HG03039 (cell line): Measurements from ENCODE around the gene TMTC2.

Experiments
- ATAC-seq: cut with Tn5 transposase; IDR thresholded peaks from one replicate; pipeline ENCODE4 v1.9.1; 2021; ENCODE audit warnings: mild to moderate bottlenecking, moderate library complexity; ENCODE audit not compliant: unreplicated experiment

Gene TMTC2

DNA sequence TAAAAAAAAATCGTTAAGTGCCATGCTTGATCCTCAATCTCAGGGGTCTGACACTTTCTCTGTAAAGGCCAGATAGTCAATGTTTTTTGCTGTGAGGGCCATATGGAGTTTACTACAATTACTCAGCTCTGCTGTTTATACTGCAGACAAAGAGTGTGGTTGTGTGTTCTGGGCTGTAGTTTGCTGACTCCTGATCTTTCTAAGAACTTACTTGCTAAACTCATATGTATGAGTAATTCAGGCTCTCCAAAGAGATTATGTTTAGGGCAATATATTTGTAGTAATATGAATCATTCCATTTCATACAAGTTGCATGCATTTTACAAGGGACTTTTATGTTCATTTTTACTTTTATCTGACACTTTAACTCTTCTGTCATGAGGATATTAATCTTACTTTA is 188.2 kb downstream of the TMTC2 start:
- ATAC-seq = no peak

GRCh38 chr12:82876075-82876474 is 189.4 kb downstream of the TMTC2 start:
- no peak for ATAC-seq

- ATAC-seq = no peak
Measured at GRCh38 chr12:82877963-82878362, 191.3 kb downstream of the TMTC2 start.

- no peak for ATAC-seq
Measured at GRCh38 chr12:82880442-82880901, 193.8 kb downstream of the TMTC2 start.

DNA sequence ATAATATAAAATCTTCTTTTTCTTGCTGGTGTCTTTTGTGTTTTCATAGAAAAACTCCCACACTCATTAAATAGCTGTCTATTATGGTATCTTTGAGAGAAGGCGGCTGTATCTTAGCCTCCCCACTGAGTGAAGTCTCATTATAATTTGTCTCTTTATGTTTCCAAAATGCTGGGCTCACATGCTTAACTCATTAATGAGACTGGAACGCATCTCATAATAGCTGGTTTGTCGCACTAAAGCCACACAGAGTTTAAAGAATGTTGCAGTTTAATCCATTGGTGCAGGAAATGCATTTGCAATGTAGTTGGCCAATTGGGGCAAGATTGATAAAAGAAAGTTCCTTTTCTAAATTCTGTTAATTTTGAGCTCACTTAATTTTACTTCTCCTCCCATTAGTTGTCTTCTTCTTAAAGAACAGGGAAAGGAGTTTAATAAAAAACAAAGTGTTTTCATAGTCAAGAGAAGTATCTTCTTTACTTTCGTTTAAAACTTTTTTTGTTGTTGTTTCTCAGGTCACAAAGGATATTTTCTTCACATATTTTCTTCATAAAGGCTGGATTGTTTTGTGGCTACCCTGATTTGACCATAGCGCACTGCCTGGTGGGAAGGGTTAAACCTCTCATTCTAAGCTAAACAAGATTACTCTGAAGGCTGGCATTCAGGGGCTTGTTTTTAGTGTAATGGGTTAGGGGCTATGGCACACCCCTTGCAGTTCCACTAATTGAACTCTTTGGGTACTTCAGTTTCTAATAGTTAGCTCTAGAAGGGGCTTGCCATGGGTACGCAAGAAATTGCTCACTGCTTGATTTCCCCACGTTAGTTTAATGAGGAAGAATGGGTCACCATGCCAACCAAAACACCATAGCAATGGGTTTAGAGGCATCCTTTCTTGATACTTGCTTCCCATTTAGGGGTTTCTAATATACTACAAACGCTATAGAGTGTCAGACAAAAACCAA is 197.0 kb downstream of the TMTC2 start:
- ATAC-seq = no peak

DNA sequence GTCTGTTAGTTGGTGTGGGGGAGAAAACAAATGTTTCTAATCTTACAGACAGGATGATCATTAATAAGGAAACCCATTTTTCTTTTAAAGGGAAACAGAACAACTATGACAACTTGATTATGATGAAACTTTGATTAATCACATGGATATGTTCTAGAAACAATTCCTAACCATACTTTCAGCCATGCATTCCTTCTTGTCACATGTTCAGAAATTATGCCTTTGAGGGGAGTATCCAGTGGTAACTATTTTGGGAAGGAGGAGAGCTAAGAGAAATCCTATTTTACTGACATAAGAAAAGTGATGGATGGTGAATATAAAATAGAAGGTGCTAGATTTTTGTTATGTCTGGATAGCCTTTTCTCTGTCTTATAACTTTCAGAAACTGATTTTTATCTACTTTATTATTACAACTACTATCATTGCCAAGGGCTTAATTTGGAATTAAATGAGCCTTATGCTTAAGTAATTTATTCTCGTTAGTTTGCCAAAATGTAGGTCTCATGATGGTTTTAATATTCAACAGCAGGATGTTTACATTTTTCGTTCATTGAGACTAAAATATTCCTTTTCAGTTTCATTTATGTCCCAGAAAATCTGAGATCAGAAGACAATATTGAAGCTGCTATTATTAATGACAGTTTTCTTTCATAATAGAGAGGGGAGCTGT is 200.1 kb downstream of the TMTC2 start:
- no peak for ATAC-seq

GRCh38 chr12:82893896-82894295 is 207.2 kb downstream of the TMTC2 start:
- no peak for ATAC-seq

DNA sequence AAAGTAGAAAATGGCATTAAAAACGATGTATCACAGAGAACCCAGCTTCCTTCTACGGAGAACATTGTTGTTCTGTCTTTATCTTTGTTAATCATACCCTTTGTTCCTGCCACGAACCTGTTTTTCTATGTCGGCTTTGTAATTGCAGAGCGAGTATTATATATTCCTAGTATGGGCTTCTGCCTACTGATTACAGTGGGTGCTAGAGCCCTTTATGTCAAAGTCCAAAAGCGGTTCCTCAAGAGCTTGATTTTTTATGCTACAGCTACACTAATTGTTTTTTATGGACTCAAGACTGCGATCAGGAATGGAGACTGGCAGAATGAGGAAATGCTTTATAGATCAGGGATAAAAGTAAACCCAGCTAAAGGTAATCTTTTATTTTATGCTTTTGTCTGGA is 209.6 kb downstream of the TMTC2 start:
- no peak for ATAC-seq

DNA sequence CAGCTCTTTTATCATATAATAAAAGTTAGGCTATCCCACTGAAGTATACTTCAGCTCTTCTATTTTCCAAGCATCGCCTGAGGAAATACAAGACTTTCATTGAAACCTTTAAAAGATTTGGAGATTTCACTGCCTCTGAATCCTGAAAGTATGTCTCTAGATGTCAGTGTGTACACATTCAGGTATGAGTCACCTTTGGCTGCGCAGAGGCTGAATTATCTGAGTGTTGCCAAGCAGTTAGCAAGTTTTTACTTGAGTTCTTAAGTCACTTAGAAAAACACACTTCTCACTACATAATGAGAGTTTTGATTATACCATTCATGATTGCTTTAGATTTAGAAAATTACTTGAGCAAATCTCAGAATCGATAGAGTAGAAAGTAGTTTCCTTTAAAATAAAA is 210.3 kb downstream of the TMTC2 start:
- ATAC-seq = no peak

DNA sequence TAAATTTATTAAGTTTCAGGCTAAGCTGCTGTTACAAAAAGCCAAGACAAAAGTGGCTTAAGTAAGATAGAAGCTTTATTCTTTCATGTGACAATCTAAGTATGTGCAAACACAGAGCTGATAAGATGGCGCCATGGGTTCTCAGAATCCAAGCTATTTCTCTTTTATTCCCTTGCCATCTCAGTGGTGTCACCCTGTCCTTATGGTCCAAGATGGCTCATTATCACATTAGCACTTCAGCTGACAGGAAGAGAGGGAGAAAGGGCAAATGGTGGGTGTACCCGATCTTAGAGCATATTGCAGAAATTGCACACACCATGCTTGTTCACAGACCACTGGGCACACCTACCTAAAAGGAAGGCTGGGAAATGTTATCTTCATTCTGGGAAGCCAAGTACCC is 211.7 kb downstream of the TMTC2 start:
- no peak for ATAC-seq

- no peak for ATAC-seq
Measured at GRCh38 chr12:82904219-82904790, 217.6 kb downstream of the TMTC2 start.

- ATAC-seq = no peak
Measured at GRCh38 chr12:82910246-82910893, 223.7 kb downstream of the TMTC2 start.

DNA sequence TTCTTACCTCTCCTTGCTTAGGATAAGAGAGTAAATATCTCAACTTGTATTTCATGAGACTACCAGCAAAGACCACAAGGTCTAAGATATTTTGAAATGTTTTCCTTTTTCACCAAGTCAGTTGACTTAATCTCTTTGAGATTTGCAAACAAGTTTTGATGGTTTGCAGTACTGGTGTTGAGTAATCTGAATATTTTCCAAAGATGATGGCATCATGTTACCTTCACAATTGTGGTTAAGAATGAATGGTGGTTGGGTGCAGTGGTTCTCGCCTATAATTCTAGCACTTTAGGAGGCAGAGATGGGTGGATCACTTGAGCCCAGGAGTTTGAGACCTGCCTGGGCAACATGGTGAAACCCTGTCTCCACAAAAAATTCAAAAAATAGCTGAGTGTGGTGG is 225.7 kb downstream of the TMTC2 start:
- no peak for ATAC-seq

- ATAC-seq = no peak
Measured at GRCh38 chr12:82919388-82920054, 232.8 kb downstream of the TMTC2 start.

DNA sequence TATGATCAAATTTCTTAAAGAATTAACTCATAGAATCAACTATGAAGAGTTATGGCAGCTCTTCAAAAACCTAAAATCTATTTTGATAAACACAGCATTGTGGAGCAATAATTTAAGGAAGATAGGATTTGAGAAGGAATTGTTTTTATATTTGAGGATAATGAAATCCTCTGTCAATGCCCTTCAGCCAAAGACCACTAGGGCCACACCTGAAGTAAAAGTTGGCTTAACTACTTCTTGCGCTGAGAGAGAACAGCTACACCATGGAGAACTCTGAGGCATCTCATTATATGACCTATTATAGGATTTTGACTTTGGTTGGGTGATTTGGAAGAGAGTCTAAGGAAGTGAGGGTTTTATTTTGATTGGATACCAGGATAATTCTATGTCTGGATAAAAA is 237.2 kb downstream of the TMTC2 start:
- no peak for ATAC-seq

- ATAC-seq = no peak
Measured at GRCh38 chr12:82926630-82927029, 239.9 kb downstream of the TMTC2 start.

- no peak for ATAC-seq
Measured at GRCh38 chr12:82930301-82930700, 243.6 kb downstream of the TMTC2 start.

DNA sequence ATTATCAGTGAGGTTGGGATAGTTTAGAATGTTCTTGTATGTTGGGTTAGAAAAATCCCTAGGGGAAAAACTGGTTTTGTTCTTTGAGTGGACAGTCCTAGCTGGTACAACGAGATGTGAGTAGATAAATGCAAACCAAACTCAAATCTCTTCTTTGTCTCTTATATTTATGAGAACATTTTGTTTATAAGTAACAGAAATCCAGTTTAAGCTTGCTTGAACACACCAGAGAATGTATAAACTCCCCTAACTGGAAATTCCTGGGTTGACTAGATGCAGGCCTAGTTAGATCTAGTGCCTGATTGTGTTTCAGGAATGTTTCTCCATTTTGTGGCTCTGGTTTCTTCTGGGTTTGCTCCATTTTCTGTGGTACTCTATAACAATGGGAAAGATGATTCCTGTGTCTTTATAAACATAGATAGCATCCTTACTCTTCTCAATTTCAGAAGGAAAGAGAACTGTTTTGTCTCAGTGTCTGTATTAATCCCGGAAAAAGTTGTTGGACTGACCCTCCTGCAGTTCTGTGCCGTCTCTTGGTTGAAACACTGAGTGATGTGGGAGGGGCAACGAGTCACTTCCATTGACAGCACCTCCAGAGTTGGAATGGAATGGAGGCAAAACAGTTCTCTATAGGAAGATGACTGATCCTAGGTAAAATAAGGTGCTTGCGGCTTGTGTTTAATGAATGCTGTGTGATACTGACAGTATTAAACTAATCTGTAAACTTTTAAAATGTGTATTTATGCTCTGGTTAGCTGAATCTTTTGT is 244.8 kb downstream of the TMTC2 start:
- no peak for ATAC-seq

DNA sequence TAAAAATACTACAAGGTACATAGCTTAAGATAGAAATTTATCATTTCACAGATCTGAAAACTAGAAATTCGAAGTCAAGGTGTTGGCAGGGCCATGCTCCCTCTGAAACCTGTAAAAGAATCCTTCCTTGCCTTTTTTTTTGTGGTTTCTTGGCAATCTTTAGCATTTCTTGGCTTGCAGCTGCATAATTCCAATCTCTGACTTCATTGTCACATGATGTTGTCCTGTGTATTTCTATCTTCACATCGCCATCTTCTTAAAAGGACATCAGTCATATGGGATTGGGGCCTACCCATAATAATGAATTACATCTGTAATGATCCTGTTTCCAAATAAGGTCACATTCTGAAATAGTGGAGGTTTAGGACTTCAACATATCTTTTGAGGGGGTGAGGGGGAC is 250.4 kb downstream of the TMTC2 start:
- ATAC-seq = no peak

DNA sequence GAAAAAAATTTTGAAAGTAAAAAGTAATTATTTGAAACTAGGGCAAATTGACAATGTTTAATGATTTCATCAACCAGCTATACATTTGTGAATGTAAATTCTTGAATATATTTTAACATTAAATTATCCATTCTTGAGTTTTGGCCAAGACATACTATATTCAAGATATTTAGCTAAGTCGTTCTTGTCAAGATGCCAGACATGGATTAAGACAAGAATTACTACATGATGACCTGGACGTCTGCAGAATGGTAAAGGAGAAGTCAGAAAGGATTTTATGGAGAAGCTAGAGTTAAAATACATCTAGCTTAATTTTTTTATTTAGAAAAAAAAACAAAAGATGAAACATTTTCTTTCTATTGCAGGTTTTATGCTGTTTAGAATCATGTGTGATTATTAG is 255.8 kb downstream of the TMTC2 start:
- no peak for ATAC-seq
